Thyroid gland (tissue), 4 donors: ENCODE results near the gene FSTL4. TPM values are rescaled to one million over a fixed set of nuclear protein-coding genes. Genes with fewer than 3 reads are reported as not detected.

Source experiments
- DNase-seq, 2 donors: peaks; one replicate each; pipeline ENCODE4 v3.0.0-alpha.2; 2019
- H3K27ac ChIP-seq, 3 donors: fragments of 200-600 bp; sonication (generic); 1 replicate in 2 of 3; 2 replicates in 1 of 3; pipeline ENCODE4 v1.5.1; 2016 to 2019; ENCODE audit warnings: mild to moderate bottlenecking in 1 of 3, moderate library complexity in 1 of 3
- H3K27me3 ChIP-seq: fragments of 200-600 bp; sonication (generic); one replicate; pipeline ENCODE4 v1.5.1; 2019
- H3K36me3 ChIP-seq, 2 donors: fragments of 200-600 bp; sonication (generic); one replicate each; pipeline ENCODE4 v1.5.1; 2016 to 2019
- H3K4me1 ChIP-seq, 2 donors: fragments of 200-600 bp; sonication (generic); one replicate each; pipeline ENCODE4 v1.5.1; 2017 to 2019
- H3K4me3 ChIP-seq, 3 donors: fragments of 200-600 bp; sonication (generic); replicated peaks in 1 of 3; 1 replicate in 2 of 3; 2 replicates in 1 of 3; pipeline ENCODE4 v1.5.1; 2016; ENCODE audit warnings: mild to moderate bottlenecking in 1 of 3
- H3K9me3 ChIP-seq: fragments of 200-600 bp; sonication (generic); one replicate; pipeline ENCODE4 v1.5.1; 2017
- CTCF ChIP-seq, 6 experiments: fragments of 200-600 bp in 3 of 6; fragments of 450-650 bp in 3 of 6; sonication (generic) in 3 of 6; IDR thresholded peaks; one replicate each; pipeline ENCODE4 v1.5.1; 2016 to 2019; ENCODE audit warnings: antibody characterized with exemption in 6 of 6, mild to moderate bottlenecking in 2 of 6, inconsistent platforms in 1 of 6, moderate library complexity in 1 of 6
- POLR2A ChIP-seq, 2 donors: fragments of 450-650 bp; IDR thresholded peaks; one replicate each; pipeline ENCODE4 v1.6.1; 2017; ENCODE audit warnings: antibody characterized with exemption in 2 of 2, mild to moderate bottlenecking in 2 of 2, moderate library complexity in 1 of 2
- WGBS, 2 donors: methylation state at CpG; one replicate each; pipeline ENCODE4 v1.1.5; 2017; 5-methylcytosine and 5-hydroxymethylcytosine counted together
- intact Hi-C: fragments of 100-400 bp; cut with DNase I; formaldehyde crosslinking; loops from one replicate; pipeline ENCODE4 v1.15.1; 2023
- total RNA-seq, 4 donors: library from RNA; depleted of rRNA; stranded (reverse); fragments of >200 nt; gene quantifications; one replicate each; pipeline ENCODE4 v1.2.3, GENCODE V29; 2016

Gene FSTL4
- total RNA-seq, 4 donors from 2014 or later = 0.10 to 0.13 TPM; not detected in 2

GRCh38 chr5:133527311-133527710, 85.0 kb downstream of the FSTL4 start:
- Histone ChIP-seq H3K9me3 (no peaks in the 10 kb centered on the region), H3K4me1 (no peaks in the 10 kb centered on the region), H3K36me3 (no peaks in the 10 kb centered on the region), H3K27ac (no peak overlapping the region), H3K27me3 (no peaks in the 10 kb centered on the region), H3K4me3 (no peak overlapping the region)
- TF ChIP-seq CTCF (IDR thresholded peaks at IDR 0.05) (no peak), POLR2A (IDR thresholded peaks at IDR 0.05) (no peak)
- WGBS, 2 donors = 54 to 58% methylated on average over 2 of the region's 2 CpGs
- no peak for DNase-seq
- intact Hi-C loops = no loop called here

GRCh38 chr5:133526368-133526767, 86.0 kb downstream of the FSTL4 start:
- Histone ChIP-seq H3K36me3 (no peaks in the 10 kb centered on the region), H3K4me3 (no peak overlapping the region), H3K4me1 (no peaks in the 10 kb centered on the region), H3K27me3 (no peaks in the 10 kb centered on the region), H3K27ac (no peak overlapping the region), H3K9me3 (no peaks in the 10 kb centered on the region)
- 84 to 85% methylated on average over 7 of the region's 7 CpGs for WGBS, 2 donors
- TF ChIP-seq CTCF (IDR thresholded peaks at IDR 0.05) (no peak), POLR2A (IDR thresholded peaks at IDR 0.05) (no peak)
- intact Hi-C loops = no loop called here
- no peak for DNase-seq

GRCh38 chr5:133525126-133525525, 87.2 kb downstream of the FSTL4 start:
- TF ChIP-seq CTCF (IDR thresholded peaks at IDR 0.05) = no peak
- TF ChIP-seq POLR2A (IDR thresholded peaks at IDR 0.05) = no peak
- Histone ChIP-seq H3K27ac (no peak overlapping the region), H3K4me3 (no peak overlapping the region), H3K9me3 (no peaks in the 10 kb centered on the region), H3K27me3 (no peaks in the 10 kb centered on the region), H3K4me1 (no peaks in the 10 kb centered on the region), H3K36me3 (no peaks in the 10 kb centered on the region)
- intact Hi-C loops = no loop called here
- 90 to 93% methylated on average over 3 of the region's 3 CpGs for whole genome bisulfite sequencing, 2 donors
- no peak for DNase-seq

GRCh38 chr5:133524666-133525065, 87.7 kb downstream of the FSTL4 start:
- H3K4me1 ChIP-seq = no peaks in the 10 kb centered on the region
- H3K4me3 ChIP-seq = no peak overlapping the region
- no peaks in the 10 kb centered on the region for H3K9me3 ChIP-seq
- H3K27me3 ChIP-seq = no peaks in the 10 kb centered on the region
- H3K36me3 ChIP-seq = no peaks in the 10 kb centered on the region
- no peak for DNase-seq
- H3K27ac ChIP-seq = no peak overlapping the region
- intact Hi-C loops = no loop called here
- no peak for TF ChIP-seq CTCF (IDR thresholded peaks at IDR 0.05)
- TF ChIP-seq POLR2A (IDR thresholded peaks at IDR 0.05) = no peak
- 96% methylated on average over 4 of the region's 4 CpGs for WGBS, 2 donors

GRCh38 chr5:133523961-133524586, 88.3 kb downstream of the FSTL4 start:
- no peaks in the 10 kb centered on the region for H3K4me1 ChIP-seq
- H3K9me3 ChIP-seq = no peaks in the 10 kb centered on the region
- no peak for DNase-seq
- no peaks in the 10 kb centered on the region for H3K27me3 ChIP-seq
- no peaks in the 10 kb centered on the region for H3K36me3 ChIP-seq
- H3K27ac ChIP-seq = no peak overlapping the region
- TF ChIP-seq POLR2A (IDR thresholded peaks at IDR 0.05) (no peak), CTCF (IDR thresholded peaks at IDR 0.05) (no peak)
- H3K4me3 ChIP-seq = no peak overlapping the region
- 88 to 89% methylated on average over 12 of the region's 12 CpGs for WGBS, 2 donors
- intact Hi-C loops = no loop called here
